ENCODE results near the gene ROGDI.

DNA sequence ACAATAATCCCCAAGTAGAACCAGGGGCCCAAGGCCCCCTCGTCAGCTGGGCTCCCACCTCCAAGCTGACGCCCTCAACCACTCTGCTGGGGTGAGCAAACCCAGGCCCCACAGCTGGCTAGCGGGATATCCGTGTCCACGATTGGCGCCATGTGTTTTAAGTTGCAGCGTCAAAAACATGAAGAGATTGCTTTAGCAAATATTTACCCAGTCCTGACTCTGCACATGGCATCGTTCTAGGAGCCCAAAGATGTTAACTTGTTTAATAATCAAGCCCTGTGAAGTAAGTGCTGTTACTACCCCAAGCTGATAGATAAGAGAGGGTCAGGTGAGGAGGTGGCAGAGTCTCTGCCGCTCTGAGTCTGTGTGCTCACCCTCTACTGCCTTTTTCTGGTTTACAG is 13.9 kb downstream of the ROGDI start:
- TF ChIP-seq, protein P1, sequence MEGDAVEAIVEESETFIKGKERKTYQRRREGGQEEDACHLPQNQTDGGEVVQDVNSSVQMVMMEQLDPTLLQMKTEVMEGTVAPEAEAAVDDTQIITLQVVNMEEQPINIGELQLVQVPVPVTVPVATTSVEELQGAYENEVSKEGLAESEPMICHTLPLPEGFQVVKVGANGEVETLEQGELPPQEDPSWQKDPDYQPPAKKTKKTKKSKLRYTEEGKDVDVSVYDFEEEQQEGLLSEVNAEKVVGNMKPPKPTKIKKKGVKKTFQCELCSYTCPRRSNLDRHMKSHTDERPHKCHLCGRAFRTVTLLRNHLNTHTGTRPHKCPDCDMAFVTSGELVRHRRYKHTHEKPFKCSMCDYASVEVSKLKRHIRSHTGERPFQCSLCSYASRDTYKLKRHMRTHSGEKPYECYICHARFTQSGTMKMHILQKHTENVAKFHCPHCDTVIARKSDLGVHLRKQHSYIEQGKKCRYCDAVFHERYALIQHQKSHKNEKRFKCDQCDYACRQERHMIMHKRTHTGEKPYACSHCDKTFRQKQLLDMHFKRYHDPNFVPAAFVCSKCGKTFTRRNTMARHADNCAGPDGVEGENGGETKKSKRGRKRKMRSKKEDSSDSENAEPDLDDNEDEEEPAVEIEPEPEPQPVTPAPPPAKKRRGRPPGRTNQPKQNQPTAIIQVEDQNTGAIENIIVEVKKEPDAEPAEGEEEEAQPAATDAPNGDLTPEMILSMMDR (IDR thresholded peaks at IDR 0.05; ENCODE audit: low read length) = no peak
- no peak for TF ChIP-seq EZH2 (IDR thresholded peaks at IDR 0.05; ENCODE audit: borderline replicate concordance, low read length)
